22Rv1 (cell line): ENCODE measurements around the gene CXCL5.
A peak's percentile ranks its signal among the peaks of the same experiment; 100 is the strongest.

ENCODE experiments used
- H3K27ac ChIP-seq: fragments of 450-650 bp; 2 replicates; pipeline ENCODE4 v1.5.1; 2017
- CTCF ChIP-seq: fragments of 450-650 bp; IDR thresholded peaks from 2 replicates; pipeline ENCODE4 v1.5.1; 2017; ENCODE audit warnings: mild to moderate bottlenecking
- ZFX ChIP-seq: fragments of 450-650 bp; IDR thresholded peaks from 2 replicates; pipeline ENCODE4 v1.6.1; 2017; ENCODE audit warnings: antibody characterized with exemption, borderline replicate concordance

The CXCL5 gene

GRCh38 chr4:73948291-73948690 lies 50.2 kb downstream of the CXCL5 start:
- TF ChIP-seq CTCF (no peak), ZFX (no peak)
- H3K27ac ChIP-seq = peak overlapping the region; percentile 69; the same call in 1 of the 2 replicates

GRCh38 chr4:73947239-73947985 lies 51.1 kb downstream of the CXCL5 start:
- no peak for TF ChIP-seq ZFX
- no peak for TF ChIP-seq CTCF
- H3K27ac ChIP-seq = peak overlapping the region; percentile 69

GRCh38 chr4:73945674-73946449 lies 52.6 kb downstream of the CXCL5 start:
- TF ChIP-seq CTCF (no peak), ZFX (no peak)
- no peak overlapping the region for H3K27ac ChIP-seq
